ENCODE results near the gene IRF9.

DNA sequence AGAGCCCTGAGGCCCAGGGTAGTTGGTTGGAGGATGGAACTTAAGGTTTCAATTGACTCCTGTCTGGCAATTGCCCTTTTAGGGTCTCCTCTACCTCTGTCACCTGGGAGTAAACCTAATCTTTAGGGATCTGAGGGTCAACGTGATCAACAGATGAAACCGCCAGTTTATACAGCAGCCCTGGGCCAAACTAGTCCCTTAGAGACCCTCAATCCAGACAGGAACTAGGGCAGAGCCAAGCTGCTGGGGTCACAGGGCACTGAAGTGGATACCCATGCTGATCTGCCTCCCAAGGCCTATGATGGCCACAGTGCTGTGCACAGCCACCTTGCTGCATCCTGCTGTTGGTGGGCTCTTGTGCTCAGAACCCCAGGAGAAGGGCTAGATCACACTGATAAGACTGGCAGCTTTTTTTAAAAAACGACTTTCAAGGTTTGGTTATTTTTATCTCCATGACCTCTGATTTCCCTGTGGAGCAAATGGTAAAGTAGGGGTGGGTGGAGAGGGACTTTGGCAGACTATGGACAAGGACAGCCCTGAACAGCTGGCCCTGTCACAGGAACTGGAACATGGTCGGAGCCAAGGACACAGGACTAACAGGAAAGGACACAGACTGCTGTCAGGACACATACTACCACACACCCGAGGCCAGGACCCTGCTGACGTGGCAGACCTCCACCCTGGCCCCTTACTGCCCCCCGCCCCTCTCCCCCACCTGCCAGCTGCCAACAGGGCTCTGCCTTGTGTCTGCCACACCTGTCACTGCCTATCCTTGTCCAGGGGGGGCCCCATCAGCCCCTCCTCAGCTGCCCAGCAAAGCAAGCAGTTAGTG is 30.1 kb upstream of the IRF9 start:
- TF ChIP-seq, protein P1, sequence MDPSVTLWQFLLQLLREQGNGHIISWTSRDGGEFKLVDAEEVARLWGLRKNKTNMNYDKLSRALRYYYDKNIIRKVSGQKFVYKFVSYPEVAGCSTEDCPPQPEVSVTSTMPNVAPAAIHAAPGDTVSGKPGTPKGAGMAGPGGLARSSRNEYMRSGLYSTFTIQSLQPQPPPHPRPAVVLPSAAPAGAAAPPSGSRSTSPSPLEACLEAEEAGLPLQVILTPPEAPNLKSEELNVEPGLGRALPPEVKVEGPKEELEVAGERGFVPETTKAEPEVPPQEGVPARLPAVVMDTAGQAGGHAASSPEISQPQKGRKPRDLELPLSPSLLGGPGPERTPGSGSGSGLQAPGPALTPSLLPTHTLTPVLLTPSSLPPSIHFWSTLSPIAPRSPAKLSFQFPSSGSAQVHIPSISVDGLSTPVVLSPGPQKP (IDR thresholded peaks at IDR 0.05; ENCODE audit: borderline replicate concordance, low read depth, low read length): no peak
- TF ChIP-seq, protein P2, sequence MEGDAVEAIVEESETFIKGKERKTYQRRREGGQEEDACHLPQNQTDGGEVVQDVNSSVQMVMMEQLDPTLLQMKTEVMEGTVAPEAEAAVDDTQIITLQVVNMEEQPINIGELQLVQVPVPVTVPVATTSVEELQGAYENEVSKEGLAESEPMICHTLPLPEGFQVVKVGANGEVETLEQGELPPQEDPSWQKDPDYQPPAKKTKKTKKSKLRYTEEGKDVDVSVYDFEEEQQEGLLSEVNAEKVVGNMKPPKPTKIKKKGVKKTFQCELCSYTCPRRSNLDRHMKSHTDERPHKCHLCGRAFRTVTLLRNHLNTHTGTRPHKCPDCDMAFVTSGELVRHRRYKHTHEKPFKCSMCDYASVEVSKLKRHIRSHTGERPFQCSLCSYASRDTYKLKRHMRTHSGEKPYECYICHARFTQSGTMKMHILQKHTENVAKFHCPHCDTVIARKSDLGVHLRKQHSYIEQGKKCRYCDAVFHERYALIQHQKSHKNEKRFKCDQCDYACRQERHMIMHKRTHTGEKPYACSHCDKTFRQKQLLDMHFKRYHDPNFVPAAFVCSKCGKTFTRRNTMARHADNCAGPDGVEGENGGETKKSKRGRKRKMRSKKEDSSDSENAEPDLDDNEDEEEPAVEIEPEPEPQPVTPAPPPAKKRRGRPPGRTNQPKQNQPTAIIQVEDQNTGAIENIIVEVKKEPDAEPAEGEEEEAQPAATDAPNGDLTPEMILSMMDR (conservative IDR thresholded peaks at IDR 0.05; ENCODE audit: low read depth, low read length): no peak
- TF ChIP-seq POLR2A (IDR thresholded peaks at IDR 0.05; ENCODE audit: low read depth, low read length): no peak
- no peak for TF ChIP-seq NFE2L2 (IDR thresholded peaks at IDR 0.05; ENCODE audit: low read depth, low read length)
- TF ChIP-seq MXI1 (IDR thresholded peaks at IDR 0.05; ENCODE audit: borderline replicate concordance, low read depth, low read length): no peak
- no peak for TF ChIP-seq MAFK (IDR thresholded peaks at IDR 0.05; ENCODE audit: low read depth, low read length)
- no peak for TF ChIP-seq RAD21 (IDR thresholded peaks at IDR 0.05; ENCODE audit: low read length)
- TF ChIP-seq RFX5 (IDR thresholded peaks at IDR 0.05; ENCODE audit: low read depth, low read length): no peak
- no peak for TF ChIP-seq RCOR1 (IDR thresholded peaks at IDR 0.05; ENCODE audit: insufficient replicate concordance, low read length)
- TF ChIP-seq, protein P3, sequence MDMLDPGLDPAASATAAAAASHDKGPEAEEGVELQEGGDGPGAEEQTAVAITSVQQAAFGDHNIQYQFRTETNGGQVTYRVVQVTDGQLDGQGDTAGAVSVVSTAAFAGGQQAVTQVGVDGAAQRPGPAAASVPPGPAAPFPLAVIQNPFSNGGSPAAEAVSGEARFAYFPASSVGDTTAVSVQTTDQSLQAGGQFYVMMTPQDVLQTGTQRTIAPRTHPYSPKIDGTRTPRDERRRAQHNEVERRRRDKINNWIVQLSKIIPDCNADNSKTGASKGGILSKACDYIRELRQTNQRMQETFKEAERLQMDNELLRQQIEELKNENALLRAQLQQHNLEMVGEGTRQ (IDR thresholded peaks at IDR 0.05; ENCODE audit: low read depth, low read length): no peak
- no peak for TF ChIP-seq MAZ (IDR thresholded peaks at IDR 0.05; ENCODE audit: borderline replicate concordance, low read depth, low read length)
- no peak for TF ChIP-seq CEBPB (IDR thresholded peaks at IDR 0.05; ENCODE audit: low read depth, low read length)
- no peak for TF ChIP-seq SMC3 (IDR thresholded peaks at IDR 0.05; ENCODE audit: low read depth, low read length)

All from IMR-90 (cell line).